PC-9 (cell line): ENCODE measurements around the gene IQSEC3.
"Not testable (repeated sequence)": the region's sequence is repeated elsewhere in the genome, so short reads cannot be mapped to it uniquely, and the experiment has no call there.

ENCODE experiments used
- EZH2 ChIP-seq: fragments of 200-600 bp; sonication (generic); IDR thresholded peaks from 2 replicates; pipeline ENCODE4 v1.8.0; 2017; ENCODE audit warnings: antibody characterized with exemption, low read depth
- TF ChIP-seq, protein P1 (sequence below): fragments of 200-600 bp; sonication (generic); conservative IDR thresholded peaks from 2 replicates; pipeline ENCODE4 v1.6.1; 2017; ENCODE audit warnings: mixed run types, antibody characterized with exemption, mild to moderate bottlenecking, moderate library complexity

DNA sequence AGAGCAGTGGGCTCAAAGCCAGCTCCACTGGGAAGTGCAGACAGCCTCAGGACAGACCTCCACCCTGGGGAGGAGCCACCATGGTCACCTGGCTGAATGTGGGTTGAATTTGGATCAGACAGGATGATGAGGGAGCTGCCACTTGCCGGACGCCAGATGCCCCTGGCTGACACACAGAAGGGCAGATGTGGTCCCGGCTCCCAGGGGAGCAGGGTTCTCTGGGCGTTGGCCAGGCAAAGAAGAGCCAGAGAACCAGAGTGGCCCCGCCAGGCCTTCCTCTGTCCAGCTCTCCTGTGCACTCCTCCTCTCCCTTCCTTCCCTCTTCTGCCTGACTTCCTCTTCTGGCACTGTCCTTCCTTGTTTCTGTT is 20.6 kb upstream of the IQSEC3 start:
- TF ChIP-seq, protein P1, sequence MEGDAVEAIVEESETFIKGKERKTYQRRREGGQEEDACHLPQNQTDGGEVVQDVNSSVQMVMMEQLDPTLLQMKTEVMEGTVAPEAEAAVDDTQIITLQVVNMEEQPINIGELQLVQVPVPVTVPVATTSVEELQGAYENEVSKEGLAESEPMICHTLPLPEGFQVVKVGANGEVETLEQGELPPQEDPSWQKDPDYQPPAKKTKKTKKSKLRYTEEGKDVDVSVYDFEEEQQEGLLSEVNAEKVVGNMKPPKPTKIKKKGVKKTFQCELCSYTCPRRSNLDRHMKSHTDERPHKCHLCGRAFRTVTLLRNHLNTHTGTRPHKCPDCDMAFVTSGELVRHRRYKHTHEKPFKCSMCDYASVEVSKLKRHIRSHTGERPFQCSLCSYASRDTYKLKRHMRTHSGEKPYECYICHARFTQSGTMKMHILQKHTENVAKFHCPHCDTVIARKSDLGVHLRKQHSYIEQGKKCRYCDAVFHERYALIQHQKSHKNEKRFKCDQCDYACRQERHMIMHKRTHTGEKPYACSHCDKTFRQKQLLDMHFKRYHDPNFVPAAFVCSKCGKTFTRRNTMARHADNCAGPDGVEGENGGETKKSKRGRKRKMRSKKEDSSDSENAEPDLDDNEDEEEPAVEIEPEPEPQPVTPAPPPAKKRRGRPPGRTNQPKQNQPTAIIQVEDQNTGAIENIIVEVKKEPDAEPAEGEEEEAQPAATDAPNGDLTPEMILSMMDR: not testable (repeated sequence)
- TF ChIP-seq EZH2: not testable (repeated sequence)
